HG02852 (cell line): ENCODE data around the gene OR4B1.
A peak's percentile ranks its signal among the peaks of the same experiment; 100 is the strongest.

Experiments used
- ATAC-seq: cut with Tn5 transposase; IDR thresholded peaks from one replicate; pipeline ENCODE4 v1.9.1; 2021; ENCODE audit warnings: mild to moderate bottlenecking, moderate library complexity; ENCODE audit not compliant: unreplicated experiment

OR4B1 gene

GRCh38 chr11:48248902-48249301 is 32.3 kb downstream of the OR4B1 start:
- ATAC-seq, result no peak

- peak; percentile 62 for ATAC-seq
Observed at GRCh38 chr11:48261600-48261999, 45.0 kb downstream of the OR4B1 start.

GRCh38 chr11:48263423-48263911 is 46.9 kb downstream of the OR4B1 start, which contains the start of gene OR4X1:
OR4X1 (plus strand) TSS chr11:48263861; CDS start chr11:48263861, 0 bp downstream.
- ATAC-seq, result no peak
